Measurements from ENCODE around the gene TRIM2.

Gene TRIM2

DNA sequence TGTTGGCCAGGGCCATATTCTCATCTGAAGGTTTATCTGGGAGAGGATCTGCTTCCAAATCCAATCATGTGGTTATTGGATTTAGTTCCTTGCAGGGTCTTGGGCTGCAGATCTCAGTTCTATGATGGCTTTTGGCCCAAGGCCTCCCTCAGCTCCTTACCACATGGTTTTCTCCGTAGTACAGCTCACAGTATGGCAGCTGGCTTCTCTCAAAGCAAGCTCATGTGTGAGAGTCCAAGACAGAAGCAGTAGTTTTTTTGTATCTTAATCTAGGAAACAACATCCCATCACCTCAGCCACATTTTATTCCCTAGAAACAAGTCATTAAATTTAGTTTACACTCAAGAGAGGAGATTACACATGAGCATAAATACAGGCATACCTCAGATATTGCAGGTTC, 164.8 kb downstream of the TRIM2 start:
- DNase-seq (ENCODE audit: low read depth in 2 of 3, low spot score in 1 of 3), result no peak

GRCh38 chr4:153371701-153372234, 167.5 kb downstream of the TRIM2 start:
- DNase-seq (ENCODE audit: low read depth in 2 of 3, low spot score in 1 of 3), result no peak

GRCh38 chr4:153372967-153373562, 168.8 kb downstream of the TRIM2 start:
- DNase-seq (ENCODE audit: low read depth in 2 of 3, low spot score in 1 of 3), result no peak

DNA sequence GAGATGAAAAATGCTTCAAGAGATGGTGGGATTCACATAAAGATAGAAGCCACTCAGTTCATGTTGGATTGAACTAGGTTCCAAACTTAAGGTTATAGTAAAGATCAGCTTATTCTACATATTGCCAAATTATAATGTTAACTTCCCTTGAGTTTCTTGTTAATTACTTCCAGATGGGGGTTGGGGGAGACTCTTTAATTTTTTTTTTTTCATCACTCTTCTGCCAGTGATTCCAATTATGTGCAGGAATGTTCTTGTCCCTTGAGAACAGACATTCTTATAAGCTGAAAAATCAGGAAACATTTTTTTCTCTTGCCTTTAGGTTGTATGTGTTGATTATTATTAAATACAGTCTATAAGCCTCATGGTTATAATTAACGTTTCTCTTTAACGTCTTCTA, 170.2 kb downstream of the TRIM2 start:
- DNase-seq (ENCODE audit: low read depth in 2 of 3, low spot score in 1 of 3), result no peak

- no peak for DNase-seq (ENCODE audit: low read depth in 2 of 3, low spot score in 1 of 3)
Measured at GRCh38 chr4:153375303-153375702, 171.1 kb downstream of the TRIM2 start.

GRCh38 chr4:153383131-153383530, 178.9 kb downstream of the TRIM2 start:
- no peak for DNase-seq (ENCODE audit: low read depth in 2 of 3, low spot score in 1 of 3)

DNA sequence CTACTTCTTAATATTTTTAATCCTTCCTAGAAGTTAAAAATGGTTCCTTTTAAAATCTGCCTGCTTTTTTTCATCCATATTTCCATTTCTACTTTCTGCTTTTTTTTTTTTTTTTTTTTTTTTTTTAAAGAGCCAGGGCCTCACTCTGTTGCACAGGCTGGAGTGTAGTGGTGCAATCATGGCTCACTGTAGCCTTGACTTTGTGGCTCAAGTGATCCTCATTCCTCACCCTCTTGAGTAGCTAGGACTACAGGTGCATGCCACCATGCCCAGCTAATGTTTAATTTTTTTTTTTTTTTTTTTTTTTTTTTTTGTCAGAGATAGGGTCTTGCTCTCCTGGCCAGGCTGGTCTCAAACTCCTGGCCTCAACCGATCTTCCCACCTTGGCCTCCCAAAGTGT, 179.9 kb downstream of the TRIM2 start:
- DNase-seq (ENCODE audit: low read depth in 2 of 3, low spot score in 1 of 3), result no peak

DNA sequence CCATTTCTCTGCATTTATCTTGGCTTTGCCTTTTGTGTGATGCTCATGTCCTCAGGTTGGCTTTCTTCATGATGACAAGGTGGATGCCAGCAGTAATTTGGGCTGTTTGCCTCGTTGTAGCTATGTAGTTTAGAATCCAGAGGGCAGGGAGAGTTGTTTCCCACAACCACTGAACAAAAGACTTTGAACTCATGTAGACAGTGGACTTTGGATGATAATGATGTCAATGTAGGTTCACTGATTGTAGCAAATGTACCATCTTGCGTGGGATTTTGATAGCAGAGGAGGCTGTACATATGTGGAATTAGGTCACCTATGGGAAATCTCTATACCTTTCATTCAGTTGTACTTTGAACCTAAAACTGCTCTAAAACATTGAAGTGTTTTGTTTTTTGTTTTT, 181.5 kb downstream of the TRIM2 start:
- no peak for DNase-seq (ENCODE audit: low read depth in 2 of 3, low spot score in 1 of 3)

DNA sequence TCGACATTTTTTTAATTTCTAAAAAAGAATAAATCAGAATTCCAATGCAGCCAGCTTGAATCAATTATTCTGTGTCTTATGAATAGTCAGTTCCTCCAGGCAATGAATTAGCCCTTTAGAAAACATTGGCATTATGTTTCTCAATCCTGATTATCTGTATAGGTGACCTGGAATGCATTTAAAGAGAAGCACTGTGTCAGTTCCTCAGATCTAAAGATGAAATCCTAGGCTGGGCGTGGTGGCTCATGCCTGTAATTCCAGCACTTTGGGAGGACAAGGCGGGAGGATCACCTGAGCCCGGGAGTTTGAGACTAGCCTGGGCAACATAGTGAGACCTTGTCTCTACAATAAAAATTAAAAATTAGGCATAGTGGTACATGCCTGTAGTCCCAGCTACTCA, 183.7 kb downstream of the TRIM2 start:
- no peak for DNase-seq (ENCODE audit: low read depth in 2 of 3, low spot score in 1 of 3)
